Stimulated activated CD4-positive, alpha-beta T cell treated with anti-CD3 and anti-CD28 coated beads, Interleukin-1b, Interleukin-23, amount 100 ng/mL, for 24 hours (primary cell): ENCODE measurements around the gene CDX1.

Experiments used
- DNase-seq, 4 experiments: peaks; one replicate each; pipeline ENCODE4 v3.0.0-alpha.2; 2020; ENCODE audit warnings: low read depth in 4 of 4, low spot score in 1 of 4

Gene CDX1

GRCh38 chr5:150203832-150204589, 37.4 kb downstream of the CDX1 start:
- DNase-seq: no peak

- no peak for DNase-seq
Measured at GRCh38 chr5:150204590-150204960, 38.0 kb downstream of the CDX1 start.

- no peak for DNase-seq
Measured at GRCh38 chr5:150206098-150206778, 39.7 kb downstream of the CDX1 start.

GRCh38 chr5:150206779-150207115, 40.2 kb downstream of the CDX1 start:
- no peak for DNase-seq

- no peak for DNase-seq
Measured at GRCh38 chr5:150208187-150209098, 41.9 kb downstream of the CDX1 start.

GRCh38 chr5:150209099-150209635, 42.6 kb downstream of the CDX1 start:
- no peak for DNase-seq

- DNase-seq: no peak
Measured at GRCh38 chr5:150210644-150211043, 44.1 kb downstream of the CDX1 start.

GRCh38 chr5:150211156-150212030, 44.8 kb downstream of the CDX1 start:
- no peak for DNase-seq

- DNase-seq: no peak
Measured at GRCh38 chr5:150213530-150213929, 47.0 kb downstream of the CDX1 start.

GRCh38 chr5:150214289-150214688, 47.7 kb downstream of the CDX1 start:
- DNase-seq: no peak

- DNase-seq: no peak
Measured at GRCh38 chr5:150215979-150216944, 49.7 kb downstream of the CDX1 start.

- no peak for DNase-seq
Measured at GRCh38 chr5:150217038-150217437, 50.5 kb downstream of the CDX1 start.

GRCh38 chr5:150217873-150218692, 51.5 kb downstream of the CDX1 start:
- DNase-seq: peak; percentile 55 to 71 (median 64)

GRCh38 chr5:150218693-150219035, 52.1 kb downstream of the CDX1 start:
- no peak for DNase-seq

- DNase-seq: no peak
Measured at GRCh38 chr5:150219142-150219541, 52.6 kb downstream of the CDX1 start.

- DNase-seq: no peak
Measured at GRCh38 chr5:150219861-150220260, 53.3 kb downstream of the CDX1 start.

GRCh38 chr5:150221471-150221870, 54.9 kb downstream of the CDX1 start:
- no peak for DNase-seq

GRCh38 chr5:150222906-150223305, 56.3 kb downstream of the CDX1 start:
- DNase-seq: no peak

GRCh38 chr5:150223474-150223873, 56.9 kb downstream of the CDX1 start:
- no peak for DNase-seq
